ENCODE data around the gene ZNF668. TPM values are rescaled to one million over a fixed set of nuclear protein-coding genes. Genes with fewer than 3 reads are reported as not detected.
"Not testable (repeated sequence)": the region's sequence is repeated elsewhere in the genome, so short reads cannot be mapped to it uniquely, and the experiment has no call there.

Gene ZNF668
- total RNA-seq, 4 donors from 2014 or later: 8.6 to 22.5 (median 12.6) TPM

- no peak overlapping the region for H3K27ac ChIP-seq
- H3K9me3 ChIP-seq: no peaks in the 10 kb centered on the region
- TF ChIP-seq EP300 (IDR thresholded peaks at IDR 0.05) (no peak), POLR2AphosphoS5 (IDR thresholded peaks at IDR 0.05) (no peak), POLR2A (IDR thresholded peaks at IDR 0.05) (no peak)
- TF ChIP-seq, protein P1, sequence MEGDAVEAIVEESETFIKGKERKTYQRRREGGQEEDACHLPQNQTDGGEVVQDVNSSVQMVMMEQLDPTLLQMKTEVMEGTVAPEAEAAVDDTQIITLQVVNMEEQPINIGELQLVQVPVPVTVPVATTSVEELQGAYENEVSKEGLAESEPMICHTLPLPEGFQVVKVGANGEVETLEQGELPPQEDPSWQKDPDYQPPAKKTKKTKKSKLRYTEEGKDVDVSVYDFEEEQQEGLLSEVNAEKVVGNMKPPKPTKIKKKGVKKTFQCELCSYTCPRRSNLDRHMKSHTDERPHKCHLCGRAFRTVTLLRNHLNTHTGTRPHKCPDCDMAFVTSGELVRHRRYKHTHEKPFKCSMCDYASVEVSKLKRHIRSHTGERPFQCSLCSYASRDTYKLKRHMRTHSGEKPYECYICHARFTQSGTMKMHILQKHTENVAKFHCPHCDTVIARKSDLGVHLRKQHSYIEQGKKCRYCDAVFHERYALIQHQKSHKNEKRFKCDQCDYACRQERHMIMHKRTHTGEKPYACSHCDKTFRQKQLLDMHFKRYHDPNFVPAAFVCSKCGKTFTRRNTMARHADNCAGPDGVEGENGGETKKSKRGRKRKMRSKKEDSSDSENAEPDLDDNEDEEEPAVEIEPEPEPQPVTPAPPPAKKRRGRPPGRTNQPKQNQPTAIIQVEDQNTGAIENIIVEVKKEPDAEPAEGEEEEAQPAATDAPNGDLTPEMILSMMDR (IDR thresholded peaks at IDR 0.05): no peak
- WGBS, 2 donors (ENCODE audit: low coverage in 1 of 2): 97 to 100% methylated on average over 3 to 4 of the region's 4 CpGs
- no peak for ATAC-seq
- H3K27me3 ChIP-seq: no peaks in the 10 kb centered on the region
- H3K4me3 ChIP-seq: no peak overlapping the region
- no peaks in the 10 kb centered on the region for H3K36me3 ChIP-seq
- H3K4me1 ChIP-seq: no peaks in the 10 kb centered on the region
Observed at GRCh38 chr16:31023252-31023602, 50.8 kb downstream of the ZNF668 start.

- Histone ChIP-seq H3K4me3 (no peak overlapping the region), H3K27me3 (peaks cover 2% of the 10 kb centered on the region), H3K36me3 (no peaks in the 10 kb centered on the region), H3K4me1 (no peaks in the 10 kb centered on the region), H3K9me3 (no peaks in the 10 kb centered on the region), H3K27ac (no peak overlapping the region)
- no peak for ATAC-seq
- TF ChIP-seq EP300 (IDR thresholded peaks at IDR 0.05): no peak
- no peak for TF ChIP-seq POLR2A (IDR thresholded peaks at IDR 0.05)
- TF ChIP-seq, protein P1 (IDR thresholded peaks at IDR 0.05): no peak
- TF ChIP-seq POLR2AphosphoS5 (IDR thresholded peaks at IDR 0.05): no peak
- 75 to 85% methylated on average over 7 to 10 of the region's 12 CpGs for WGBS, 2 donors (ENCODE audit: low coverage in 1 of 2)
Observed at GRCh38 chr16:31022544-31023251, 51.3 kb downstream of the ZNF668 start.

DNA sequence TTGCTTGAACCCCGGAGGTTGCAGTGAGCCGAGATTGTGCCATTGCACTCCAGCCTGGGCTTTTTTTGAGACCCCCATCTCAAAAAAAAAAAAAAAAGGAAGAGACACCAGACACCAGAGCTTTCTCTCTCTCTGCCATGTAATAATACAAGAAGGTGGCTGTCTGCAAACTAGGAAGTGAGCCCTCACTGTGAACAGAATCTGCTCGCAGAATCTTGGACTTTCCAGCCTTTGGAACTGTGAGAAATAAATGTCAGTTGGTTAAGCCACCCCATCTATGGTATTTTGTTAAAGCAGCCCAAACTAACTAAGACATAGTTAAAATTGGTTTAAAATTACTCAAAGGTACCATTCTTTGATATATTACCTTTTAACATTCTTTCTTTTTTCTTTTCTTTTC, 53.5 kb downstream of the ZNF668 start:
- Histone ChIP-seq H3K4me3 (no peak overlapping the region), H3K27ac (no peak overlapping the region), H3K9me3 (no peaks in the 10 kb centered on the region), H3K27me3 (peaks cover 20% of the 10 kb centered on the region), H3K4me1 (no peaks in the 10 kb centered on the region), H3K36me3 (no peaks in the 10 kb centered on the region)
- WGBS, 2 donors (ENCODE audit: low coverage in 1 of 2): 93 to 94% methylated on average over 1 to 2 of the region's 3 CpGs
- no peak for ATAC-seq
- TF ChIP-seq EP300 (IDR thresholded peaks at IDR 0.05): no peak
- TF ChIP-seq POLR2AphosphoS5 (IDR thresholded peaks at IDR 0.05): no peak
- TF ChIP-seq, protein P1 (IDR thresholded peaks at IDR 0.05): no peak
- TF ChIP-seq POLR2A (IDR thresholded peaks at IDR 0.05): no peak

- not testable (repeated sequence) for ATAC-seq, H3K9me3 ChIP-seq, H3K4me3 ChIP-seq, H3K27ac ChIP-seq, H3K36me3 ChIP-seq, H3K4me1 ChIP-seq
- WGBS, 2 donors (ENCODE audit: low coverage in 1 of 2): 88 to 93% methylated on average over 4 of the region's 10 CpGs
- H3K27me3 ChIP-seq: peaks cover 42% of the 10 kb centered on the region
Observed at GRCh38 chr16:31017756-31018155, 56.3 kb downstream of the ZNF668 start.

DNA sequence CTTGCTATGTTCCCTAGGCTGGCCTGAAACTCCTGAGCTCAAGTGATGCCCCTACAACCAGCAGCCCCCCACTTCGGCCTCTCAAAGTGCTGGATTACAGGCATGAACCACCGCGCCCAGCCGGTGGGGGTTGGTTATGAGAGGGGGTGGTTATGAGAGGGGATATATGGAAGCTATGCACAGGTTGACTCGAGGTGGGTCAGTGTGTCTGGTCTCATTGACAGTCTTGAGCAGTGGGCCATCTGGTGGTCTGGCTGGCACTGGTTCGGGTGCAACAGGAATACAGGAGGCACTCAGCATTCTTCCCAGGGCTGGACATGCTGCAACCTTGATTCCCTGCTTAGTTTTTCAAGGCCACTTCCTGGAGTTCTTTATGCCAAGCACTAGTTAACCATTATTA, 58.0 kb downstream of the ZNF668 start:
- peaks cover 0 to 2% (median 0%) of the 10 kb centered on the region in 3 donors for H3K4me1 ChIP-seq
- no peak for TF ChIP-seq POLR2AphosphoS5 (IDR thresholded peaks at IDR 0.05)
- no peak for TF ChIP-seq EP300 (IDR thresholded peaks at IDR 0.05)
- TF ChIP-seq, protein P1 (IDR thresholded peaks at IDR 0.05): no peak
- no peak for TF ChIP-seq POLR2A (IDR thresholded peaks at IDR 0.05)
- H3K36me3 ChIP-seq: no peaks in the 10 kb centered on the region
- no peak for ATAC-seq
- WGBS, 2 donors (ENCODE audit: low coverage in 1 of 2): 43 to 53% methylated on average over 2 to 4 of the region's 6 CpGs
- no peak overlapping the region for H3K27ac ChIP-seq
- H3K9me3 ChIP-seq: no peaks in the 10 kb centered on the region
- H3K4me3 ChIP-seq: no peak overlapping the region
- H3K27me3 ChIP-seq: peaks cover 60% of the 10 kb centered on the region

DNA sequence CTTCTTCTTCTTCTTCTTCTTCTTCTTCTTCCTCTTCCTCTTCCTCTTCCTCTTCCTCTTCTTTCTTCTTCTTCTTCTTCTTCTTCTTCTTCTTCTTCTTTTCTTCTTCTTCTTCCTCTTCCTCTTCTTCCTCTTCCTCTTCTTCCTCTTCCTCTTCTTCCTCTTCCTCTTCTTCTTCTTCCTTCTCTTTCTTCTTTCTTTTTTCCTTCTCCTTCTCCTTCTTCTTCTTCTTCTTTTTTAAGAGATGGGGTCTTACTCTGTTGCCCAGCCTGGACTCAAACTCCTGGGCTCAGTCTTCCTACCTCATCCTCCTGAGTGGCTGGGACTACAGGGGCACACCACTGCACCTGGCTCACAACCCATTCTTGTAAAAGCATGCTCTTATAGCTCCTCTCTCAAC, 60.7 kb downstream of the ZNF668 start:
- H3K27ac ChIP-seq, ATAC-seq, H3K4me3 ChIP-seq, H3K4me1 ChIP-seq, H3K9me3 ChIP-seq, H3K36me3 ChIP-seq: not testable (repeated sequence)
- H3K27me3 ChIP-seq: peaks cover 87% of the 10 kb centered on the region

- not testable (repeated sequence) for H3K27ac ChIP-seq, H3K4me1 ChIP-seq, ATAC-seq, H3K9me3 ChIP-seq, H3K4me3 ChIP-seq, H3K36me3 ChIP-seq
- WGBS, 2 donors (ENCODE audit: low coverage in 1 of 2): 62 to 80% methylated on average over 4 of the region's 7 CpGs
- peaks cover 90% of the 10 kb centered on the region for H3K27me3 ChIP-seq
Observed at GRCh38 chr16:31011815-31012214, 62.2 kb downstream of the ZNF668 start.
